Astrocyte (in vitro differentiated cells and primary cell): ENCODE results near the gene CTTNBP2. TPM values are rescaled to one million over a fixed set of nuclear protein-coding genes. Genes with fewer than 3 reads are reported as not detected.

Experiments used
- DNase-seq: peaks from one replicate; pipeline ENCODE4 v3.0.0-alpha.2; 2010; ENCODE audit warnings: low read depth
- FAIRE-seq: peaks from 2 replicates; lab custom pipeline; 2011; peaks lifted over from hg19 to GRCh38; lab: Jason Lieb, UNC
- H2AFZ ChIP-seq: 2 replicates; pipeline ENCODE4 v1.6.0; 2012; ENCODE audit warnings: low read depth, low read length, inconsistent platforms
- H3K27ac ChIP-seq: 2 replicates; pipeline ENCODE4 v1.5.1; 2011; ENCODE audit warnings: low read depth, low read length, inconsistent platforms
- H3K27me3 ChIP-seq: 2 replicates; pipeline ENCODE4 v1.6.0; 2011; ENCODE audit warnings: low read length, inconsistent platforms; ENCODE audit not compliant: insufficient read depth
- H3K36me3 ChIP-seq: 2 replicates; pipeline ENCODE4 v1.5.1; 2011; ENCODE audit warnings: low read length, inconsistent platforms; ENCODE audit not compliant: insufficient read depth
- H3K4me1 ChIP-seq: 2 replicates; pipeline ENCODE4 v1.5.1; 2011; ENCODE audit warnings: low read length, inconsistent platforms; ENCODE audit not compliant: insufficient read depth
- H3K4me2 ChIP-seq: 2 replicates; pipeline ENCODE4 v1.6.0; 2012; ENCODE audit warnings: low read length, inconsistent platforms
- H3K4me3 ChIP-seq: 2 replicates; pipeline ENCODE4 v1.5.1; 2011; ENCODE audit warnings: low read depth, mild to moderate bottlenecking, low read length, inconsistent platforms; ENCODE audit not compliant: insufficient read depth
- H3K79me2 ChIP-seq: 2 replicates; pipeline ENCODE4 v1.6.0; 2012; ENCODE audit warnings: mild to moderate bottlenecking, low read length, inconsistent platforms; ENCODE audit not compliant: insufficient read depth
- H3K9ac ChIP-seq: 2 replicates; pipeline ENCODE4 v1.6.0; 2012; ENCODE audit warnings: mild to moderate bottlenecking, low read length, inconsistent platforms
- H3K9me3 ChIP-seq: 2 replicates; pipeline ENCODE4 v1.5.1; 2012; ENCODE audit warnings: low read depth, mild to moderate bottlenecking, low read length, inconsistent platforms; ENCODE audit not compliant: insufficient read depth
- H4K20me1 ChIP-seq: 2 replicates; pipeline ENCODE4 v1.6.0; 2012; ENCODE audit warnings: low read length, inconsistent platforms; ENCODE audit not compliant: insufficient read depth
- H3K27ac Mint-ChIP-seq: one replicate; pipeline ENCODE4 v1.8.0; 2021; ENCODE audit warnings: mild to moderate bottlenecking, mixed read lengths; ENCODE audit not compliant: unreplicated experiment
- H3K27me3 Mint-ChIP-seq: one replicate; pipeline ENCODE4 v1.8.0; 2021; ENCODE audit warnings: low read depth, mixed read lengths; ENCODE audit not compliant: unreplicated experiment
- H3K36me3 Mint-ChIP-seq: one replicate; pipeline ENCODE4 v1.8.0; 2021; ENCODE audit warnings: low read depth, mixed read lengths; ENCODE audit not compliant: unreplicated experiment
- H3K4me1 Mint-ChIP-seq: one replicate; pipeline ENCODE4 v1.8.0; 2021; ENCODE audit warnings: low read depth, mixed read lengths; ENCODE audit not compliant: unreplicated experiment
- H3K4me3 Mint-ChIP-seq: one replicate; pipeline ENCODE4 v1.8.0; 2021; ENCODE audit warnings: mild to moderate bottlenecking, moderate library complexity, mixed read lengths; ENCODE audit not compliant: unreplicated experiment
- H3K9me3 Mint-ChIP-seq: one replicate; pipeline ENCODE4 v1.8.0; 2021; ENCODE audit warnings: mild to moderate bottlenecking, mixed read lengths; ENCODE audit not compliant: unreplicated experiment
- CTCF ChIP-seq: IDR thresholded peaks from 2 replicates; pipeline ENCODE4 v1.5.1; 2011; ENCODE audit warnings: low read depth, mild to moderate bottlenecking, inconsistent platforms, low read length, moderate library complexity; ENCODE audit not compliant: insufficient read depth
- EZH2 ChIP-seq: IDR thresholded peaks from 2 replicates; pipeline ENCODE4 v1.6.1; 2012; ENCODE audit warnings: mild to moderate bottlenecking, low read length, inconsistent platforms; ENCODE audit not compliant: insufficient read depth
- total RNA-seq: library from RNA; stranded (reverse); gene quantifications from 2 replicates; pipeline ENCODE4 v1.2.1, GENCODE V29; 2021

The CTTNBP2 gene
- total RNA-seq, 1 donor from 2014 or later = 4.9 TPM

GRCh38 chr7:117685795-117686194 is 187.4 kb downstream of the CTTNBP2 start:
- H3K36me3 ChIP-seq = no peaks in the 10 kb centered on the region

DNA sequence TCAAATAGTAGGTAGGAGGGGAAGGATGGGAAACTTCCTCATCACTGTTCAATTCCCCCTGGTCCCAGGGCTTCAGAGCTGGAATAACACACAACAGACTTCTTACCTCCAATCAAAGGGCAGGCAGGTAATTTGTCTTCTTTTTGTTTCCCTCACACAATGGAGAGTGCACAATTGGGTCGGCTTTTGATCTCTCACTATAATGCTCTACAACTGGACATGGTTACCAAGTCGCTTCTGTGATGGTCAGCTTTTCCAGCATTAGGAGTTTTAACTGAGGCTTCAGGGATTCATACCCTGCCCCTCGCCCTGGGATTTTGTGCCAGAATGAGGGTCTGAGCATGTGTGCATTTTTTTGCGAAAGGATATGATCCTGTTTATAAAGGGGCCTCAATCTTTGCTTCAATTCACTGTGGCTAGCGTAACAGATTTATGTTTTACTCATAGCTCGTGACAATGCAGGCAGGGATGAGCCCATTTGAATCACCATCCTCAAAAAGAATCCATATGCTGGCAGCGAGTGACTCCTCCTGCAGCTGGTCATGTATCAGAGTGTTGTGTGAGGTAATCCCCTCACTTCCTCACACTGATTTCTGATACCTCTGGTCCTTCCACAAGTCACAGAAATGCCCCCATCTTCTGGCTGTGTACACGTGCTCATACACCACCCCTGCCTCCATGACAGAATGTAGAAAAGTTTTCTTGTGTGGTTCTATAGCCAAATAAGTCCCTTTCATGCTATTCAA is 189.6 kb downstream of the CTTNBP2 start:
- no peak overlapping the region for H3K27ac Mint-ChIP-seq
- no peaks in the 10 kb centered on the region for H3K4me1 Mint-ChIP-seq
- Histone ChIP-seq H3K27ac (no peak overlapping the region), H3K4me2 (no peak overlapping the region), H3K27me3 (peaks cover 3% of the 10 kb centered on the region), H3K9me3 (no peaks in the 10 kb centered on the region), H3K4me3 (no peak overlapping the region), H3K9ac (no peak overlapping the region), H4K20me1 (no peaks in the 10 kb centered on the region), H3K4me1 (no peaks in the 10 kb centered on the region), H2AFZ (no peak overlapping the region), H3K36me3 (no peaks in the 10 kb centered on the region), H3K79me2 (no peaks in the 10 kb centered on the region)
- no peaks in the 10 kb centered on the region for H3K9me3 Mint-ChIP-seq
- no peaks in the 10 kb centered on the region for H3K36me3 Mint-ChIP-seq
- H3K27me3 Mint-ChIP-seq = no peaks in the 10 kb centered on the region
- TF ChIP-seq EZH2 (no peak), CTCF (no peak)
- H3K4me3 Mint-ChIP-seq = no peak overlapping the region
- FAIRE-seq (no peak), DNase-seq (no peak)

More at GRCh38 chr7:117685795-117686194, 187.4 kb downstream of the CTTNBP2 start:
- Mint-ChIP-seq H3K36me3 (no peaks in the 10 kb centered on the region), H3K27me3 (no peaks in the 10 kb centered on the region), H3K27ac (no peak overlapping the region), H3K9me3 (no peaks in the 10 kb centered on the region), H3K4me1 (no peaks in the 10 kb centered on the region), H3K4me3 (no peak overlapping the region)
- no peaks in the 10 kb centered on the region for H3K4me1 ChIP-seq
- no peak overlapping the region for H3K4me3 ChIP-seq
- no peaks in the 10 kb centered on the region for H3K79me2 ChIP-seq
- DNase-seq (no peak), FAIRE-seq (no peak)
- H3K27ac ChIP-seq = no peak overlapping the region
- H3K9ac ChIP-seq = no peak overlapping the region
- no peaks in the 10 kb centered on the region for H3K27me3 ChIP-seq
- H3K9me3 ChIP-seq = no peaks in the 10 kb centered on the region
- H3K4me2 ChIP-seq = no peak overlapping the region
- H4K20me1 ChIP-seq = no peaks in the 10 kb centered on the region
- TF ChIP-seq EZH2 = no peak
- no peak overlapping the region for H2AFZ ChIP-seq

GRCh38 chr7:117682681-117683385 is 190.4 kb downstream of the CTTNBP2 start:
- H3K9me3 Mint-ChIP-seq = no peaks in the 10 kb centered on the region
- TF ChIP-seq EZH2 (no peak), CTCF (no peak)
- H3K36me3 ChIP-seq = no peaks in the 10 kb centered on the region
- no peaks in the 10 kb centered on the region for H3K36me3 Mint-ChIP-seq
- H3K4me1 ChIP-seq = no peaks in the 10 kb centered on the region
- no peaks in the 10 kb centered on the region for H3K4me1 Mint-ChIP-seq
- no peak overlapping the region for H3K9ac ChIP-seq
- no peak overlapping the region for H3K27ac ChIP-seq
- H3K4me3 ChIP-seq = no peak overlapping the region
- H3K27ac Mint-ChIP-seq = no peak overlapping the region
- no peaks in the 10 kb centered on the region for H3K9me3 ChIP-seq
- H3K27me3 Mint-ChIP-seq = no peaks in the 10 kb centered on the region
- DNase-seq (no peak), FAIRE-seq (no peak)
- no peak overlapping the region for H3K4me2 ChIP-seq
- H3K4me3 Mint-ChIP-seq = no peak overlapping the region
- H4K20me1 ChIP-seq = no peaks in the 10 kb centered on the region
- no peaks in the 10 kb centered on the region for H3K79me2 ChIP-seq
- no peak overlapping the region for H2AFZ ChIP-seq
- H3K27me3 ChIP-seq = peaks cover 4% of the 10 kb centered on the region
